ENCODE data around the gene SNAP25.
A peak's percentile ranks its signal among the peaks of the same experiment; 100 is the strongest.

Gene SNAP25

GRCh38 chr20:10323729-10324128 lies 105.1 kb downstream of the SNAP25 start:
- no peak overlapping the region for H3K27ac ChIP-seq (ENCODE audit: low read depth, low read length)
- no peak overlapping the region for H3K9ac ChIP-seq (ENCODE audit: low read length in 5 of 5)
- peaks cover 0 to 23% (median 12%) of the 10 kb centered on the region in 5 donors for H3K4me1 ChIP-seq (ENCODE audit: control insufficient read depth in 5 of 5, insufficient read depth in 5 of 5, low read length in 5 of 5)
- H3K9me3 ChIP-seq (ENCODE audit: control insufficient read depth in 5 of 5, low read length in 5 of 5) = no peaks in the 10 kb centered on the region
- no peaks in the 10 kb centered on the region for H3K36me3 ChIP-seq (ENCODE audit: control insufficient read depth in 5 of 5, insufficient read depth in 5 of 5, low read length in 5 of 5)
- no peak overlapping the region for H3K4me3 ChIP-seq (ENCODE audit: low read depth in 1 of 5, low read length in 5 of 5)
- H3K27me3 ChIP-seq (ENCODE audit: control insufficient read depth in 5 of 5, insufficient read depth in 4 of 5, low read length in 5 of 5) = no peaks in the 10 kb centered on the region

GRCh38 chr20:10324198-10324847 lies 105.7 kb downstream of the SNAP25 start:
- Histone ChIP-seq H3K4me3 (ENCODE audit: low read depth in 1 of 5, low read length in 5 of 5) (no peak overlapping the region), H3K27ac (ENCODE audit: low read depth, low read length) (no peak overlapping the region), H3K9ac (ENCODE audit: low read length in 5 of 5) (no peak overlapping the region), H3K27me3 (ENCODE audit: control insufficient read depth in 5 of 5, insufficient read depth in 4 of 5, low read length in 5 of 5) (no peaks in the 10 kb centered on the region), H3K9me3 (ENCODE audit: control insufficient read depth in 5 of 5, low read length in 5 of 5) (no peaks in the 10 kb centered on the region), H3K4me1 (ENCODE audit: control insufficient read depth in 5 of 5, insufficient read depth in 5 of 5, low read length in 5 of 5) (peaks cover 0 to 29% (median 14%) of the 10 kb centered on the region in 5 donors), H3K36me3 (ENCODE audit: control insufficient read depth in 5 of 5, insufficient read depth in 5 of 5, low read length in 5 of 5) (no peaks in the 10 kb centered on the region)

GRCh38 chr20:10328897-10329255 lies 110.2 kb downstream of the SNAP25 start:
- H3K4me3 ChIP-seq (ENCODE audit: low read depth in 1 of 5, low read length in 5 of 5) = peak overlapping the region in 2 of 5 donors; percentile 6 to 21
- peaks cover 0 to 24% (median 13%) of the 10 kb centered on the region in 5 donors for H3K4me1 ChIP-seq (ENCODE audit: control insufficient read depth in 5 of 5, insufficient read depth in 5 of 5, low read length in 5 of 5)
- no peaks in the 10 kb centered on the region for H3K27me3 ChIP-seq (ENCODE audit: control insufficient read depth in 5 of 5, insufficient read depth in 4 of 5, low read length in 5 of 5)
- no peaks in the 10 kb centered on the region for H3K36me3 ChIP-seq (ENCODE audit: control insufficient read depth in 5 of 5, insufficient read depth in 5 of 5, low read length in 5 of 5)
- no peak overlapping the region for H3K27ac ChIP-seq (ENCODE audit: low read depth, low read length)
- peak overlapping the region in 1 of 5 donors; percentile 13 for H3K9ac ChIP-seq (ENCODE audit: low read length in 5 of 5)
- no peaks in the 10 kb centered on the region for H3K9me3 ChIP-seq (ENCODE audit: control insufficient read depth in 5 of 5, low read length in 5 of 5)

DNA sequence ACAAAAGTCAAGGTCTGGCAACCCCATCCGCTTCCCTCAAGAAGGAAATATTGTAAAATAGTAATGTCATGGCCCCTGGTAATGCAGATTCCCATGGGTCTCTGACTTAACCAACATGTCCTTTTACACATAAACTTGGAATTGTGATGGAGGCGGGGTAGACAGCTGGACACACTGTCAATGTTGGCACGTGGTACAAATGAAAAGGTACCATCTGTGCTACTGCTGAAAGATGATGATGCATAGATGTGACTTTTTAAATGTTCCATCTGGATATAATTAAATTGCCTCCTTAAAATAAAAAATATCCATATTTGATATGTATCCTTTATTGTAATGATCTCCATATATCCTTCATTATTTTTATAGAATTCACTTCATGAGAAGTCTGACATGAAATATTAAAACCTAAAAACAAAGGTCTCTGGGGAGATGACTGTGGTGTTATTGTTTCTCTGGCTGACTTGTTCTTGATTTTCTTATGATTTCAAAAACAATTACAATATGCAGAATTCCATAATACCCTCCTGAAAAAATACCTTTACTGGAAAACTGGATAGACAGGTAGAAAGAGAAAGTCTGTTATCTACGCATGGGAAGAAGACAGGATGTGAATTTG lies 110.9 kb downstream of the SNAP25 start:
- H3K9me3 ChIP-seq (ENCODE audit: control insufficient read depth in 5 of 5, low read length in 5 of 5) = no peaks in the 10 kb centered on the region

GRCh38 chr20:10330071-10330470 lies 111.4 kb downstream of the SNAP25 start:
- no peak overlapping the region for H3K27ac ChIP-seq (ENCODE audit: low read depth, low read length)
- no peaks in the 10 kb centered on the region for H3K27me3 ChIP-seq (ENCODE audit: control insufficient read depth in 5 of 5, insufficient read depth in 4 of 5, low read length in 5 of 5)
- H3K4me1 ChIP-seq (ENCODE audit: control insufficient read depth in 5 of 5, insufficient read depth in 5 of 5, low read length in 5 of 5) = peaks cover 0 to 17% (median 11%) of the 10 kb centered on the region in 5 donors
- no peaks in the 10 kb centered on the region for H3K36me3 ChIP-seq (ENCODE audit: control insufficient read depth in 5 of 5, insufficient read depth in 5 of 5, low read length in 5 of 5)
- no peak overlapping the region for H3K4me3 ChIP-seq (ENCODE audit: low read depth in 1 of 5, low read length in 5 of 5)
- no peak overlapping the region for H3K9ac ChIP-seq (ENCODE audit: low read length in 5 of 5)
- H3K9me3 ChIP-seq (ENCODE audit: control insufficient read depth in 5 of 5, low read length in 5 of 5) = no peaks in the 10 kb centered on the region

More for the DNA sequence above, 110.9 kb downstream of the SNAP25 start:
- peak overlapping the region in 1 of 5 donors; percentile 13 for H3K9ac ChIP-seq (ENCODE audit: low read length in 5 of 5)
- H3K4me1 ChIP-seq (ENCODE audit: control insufficient read depth in 5 of 5, insufficient read depth in 5 of 5, low read length in 5 of 5) = peaks cover 0 to 18% (median 11%) of the 10 kb centered on the region in 5 donors
- H3K36me3 ChIP-seq (ENCODE audit: control insufficient read depth in 5 of 5, insufficient read depth in 5 of 5, low read length in 5 of 5) = no peaks in the 10 kb centered on the region
- no peak overlapping the region for H3K4me3 ChIP-seq (ENCODE audit: low read depth in 1 of 5, low read length in 5 of 5)
- H3K27me3 ChIP-seq (ENCODE audit: control insufficient read depth in 5 of 5, insufficient read depth in 4 of 5, low read length in 5 of 5) = no peaks in the 10 kb centered on the region
- H3K27ac ChIP-seq (ENCODE audit: low read depth, low read length) = no peak overlapping the region

DNA sequence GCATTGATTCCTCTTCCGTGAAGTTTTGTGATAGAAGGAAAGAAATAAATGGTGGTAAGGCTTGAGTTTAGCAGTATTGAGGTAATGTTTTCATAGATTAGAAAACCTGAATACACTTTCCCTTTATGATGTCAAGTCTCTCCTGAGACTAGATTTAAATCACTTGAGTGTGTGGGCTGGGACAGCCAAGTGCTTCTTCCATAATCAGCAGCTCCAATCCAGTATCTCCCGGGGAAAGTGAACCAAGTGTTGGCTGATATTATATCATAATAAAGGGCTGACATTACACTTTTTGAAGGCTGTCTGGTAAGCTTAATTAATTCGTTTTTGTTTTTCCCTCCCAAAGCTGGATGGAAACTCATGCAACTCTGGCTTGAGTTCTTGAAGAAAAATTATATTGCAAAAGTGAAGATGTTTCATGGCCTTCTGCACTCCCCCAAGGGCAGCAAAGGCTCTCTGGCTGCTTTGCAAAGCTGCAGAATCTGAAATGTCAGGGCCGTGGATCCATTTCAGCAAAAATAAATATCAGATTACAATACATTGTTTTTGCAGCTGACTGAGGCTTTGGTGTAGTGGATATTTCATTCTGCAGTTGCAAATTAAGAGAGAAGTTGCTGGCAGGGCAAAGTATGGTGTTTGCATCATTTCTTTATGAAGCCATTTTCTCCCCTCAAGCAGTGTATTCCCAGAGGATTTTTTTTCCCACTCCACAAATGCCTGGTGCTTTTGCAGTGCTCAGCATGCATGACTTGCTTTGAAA lies 114.2 kb downstream of the SNAP25 start:
- Histone ChIP-seq H3K27me3 (ENCODE audit: control insufficient read depth in 5 of 5, insufficient read depth in 4 of 5, low read length in 5 of 5) (no peaks in the 10 kb centered on the region), H3K9ac (ENCODE audit: low read length in 5 of 5) (no peak overlapping the region), H3K4me3 (ENCODE audit: low read depth in 1 of 5, low read length in 5 of 5) (no peak overlapping the region), H3K9me3 (ENCODE audit: control insufficient read depth in 5 of 5, low read length in 5 of 5) (no peaks in the 10 kb centered on the region), H3K4me1 (ENCODE audit: control insufficient read depth in 5 of 5, insufficient read depth in 5 of 5, low read length in 5 of 5) (peaks cover 0 to 17% (median 10%) of the 10 kb centered on the region in 5 donors), H3K36me3 (ENCODE audit: control insufficient read depth in 5 of 5, insufficient read depth in 5 of 5, low read length in 5 of 5) (no peaks in the 10 kb centered on the region), H3K27ac (ENCODE audit: low read depth, low read length) (no peak overlapping the region)

GRCh38 chr20:10336959-10337729 lies 118.5 kb downstream of the SNAP25 start:
- Histone ChIP-seq H3K4me1 (ENCODE audit: control insufficient read depth in 5 of 5, insufficient read depth in 5 of 5, low read length in 5 of 5) (peaks cover 0 to 8% (median 8%) of the 10 kb centered on the region in 5 donors), H3K9ac (ENCODE audit: low read length in 5 of 5) (no peak overlapping the region), H3K36me3 (ENCODE audit: control insufficient read depth in 5 of 5, insufficient read depth in 5 of 5, low read length in 5 of 5) (no peaks in the 10 kb centered on the region), H3K4me3 (ENCODE audit: low read depth in 1 of 5, low read length in 5 of 5) (no peak overlapping the region), H3K27me3 (ENCODE audit: control insufficient read depth in 5 of 5, insufficient read depth in 4 of 5, low read length in 5 of 5) (no peaks in the 10 kb centered on the region), H3K9me3 (ENCODE audit: control insufficient read depth in 5 of 5, low read length in 5 of 5) (no peaks in the 10 kb centered on the region), H3K27ac (ENCODE audit: low read depth, low read length) (no peak overlapping the region)

- no peaks in the 10 kb centered on the region for H3K36me3 ChIP-seq (ENCODE audit: control insufficient read depth in 5 of 5, insufficient read depth in 5 of 5, low read length in 5 of 5)
- no peak overlapping the region for H3K9ac ChIP-seq (ENCODE audit: low read length in 5 of 5)
- no peaks in the 10 kb centered on the region for H3K27me3 ChIP-seq (ENCODE audit: control insufficient read depth in 5 of 5, insufficient read depth in 4 of 5, low read length in 5 of 5)
- no peak overlapping the region for H3K27ac ChIP-seq (ENCODE audit: low read depth, low read length)
- H3K9me3 ChIP-seq (ENCODE audit: control insufficient read depth in 5 of 5, low read length in 5 of 5) = no peaks in the 10 kb centered on the region
- H3K4me1 ChIP-seq (ENCODE audit: control insufficient read depth in 5 of 5, insufficient read depth in 5 of 5, low read length in 5 of 5) = no peaks in the 10 kb centered on the region
- H3K4me3 ChIP-seq (ENCODE audit: low read depth in 1 of 5, low read length in 5 of 5) = no peak overlapping the region
Observed at GRCh38 chr20:10338426-10339180, 120.0 kb downstream of the SNAP25 start.

DNA sequence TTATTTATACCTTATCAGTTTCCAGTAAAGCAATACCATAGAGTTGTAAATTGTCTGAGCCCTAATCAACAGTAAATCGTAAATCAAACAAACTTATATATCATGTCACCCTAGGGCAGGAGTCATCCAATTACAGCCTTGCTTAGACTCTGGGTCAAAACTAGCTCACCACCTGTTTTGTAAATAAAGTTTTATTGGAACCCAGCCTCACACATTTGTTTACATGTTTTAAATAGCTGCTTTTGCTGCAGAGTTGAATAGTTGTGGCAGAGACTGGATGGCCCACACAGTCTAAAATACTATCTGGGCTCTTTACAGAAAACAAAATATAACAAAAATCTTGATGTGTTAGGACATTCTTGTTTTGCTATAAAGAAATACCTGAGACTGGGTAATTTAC lies 121.0 kb downstream of the SNAP25 start:
- Histone ChIP-seq H3K27me3 (ENCODE audit: control insufficient read depth in 5 of 5, insufficient read depth in 4 of 5, low read length in 5 of 5) (no peaks in the 10 kb centered on the region), H3K4me3 (ENCODE audit: low read depth in 1 of 5, low read length in 5 of 5) (no peak overlapping the region), H3K36me3 (ENCODE audit: control insufficient read depth in 5 of 5, insufficient read depth in 5 of 5, low read length in 5 of 5) (no peaks in the 10 kb centered on the region), H3K4me1 (ENCODE audit: control insufficient read depth in 5 of 5, insufficient read depth in 5 of 5, low read length in 5 of 5) (no peaks in the 10 kb centered on the region), H3K9me3 (ENCODE audit: control insufficient read depth in 5 of 5, low read length in 5 of 5) (no peaks in the 10 kb centered on the region), H3K27ac (ENCODE audit: low read depth, low read length) (no peak overlapping the region), H3K9ac (ENCODE audit: low read length in 5 of 5) (no peak overlapping the region)

Measured in subcutaneous abdominal adipose tissue (tissue), 5 donors.